Occipital lobe (tissue), 2 donors: ENCODE results near the gene EPG5. TPM values are rescaled to one million over a fixed set of nuclear protein-coding genes. Genes with fewer than 3 reads are reported as not detected.
"Not testable (repeated sequence)": the region's sequence is repeated elsewhere in the genome, so short reads cannot be mapped to it uniquely, and the experiment has no call there.

ENCODE experiments used
- DNase-seq: peaks from one replicate; lab custom pipeline; 2025; lab: John Stamatoyannopoulos, UW
- total RNA-seq: library from RNA; depleted of rRNA; stranded (reverse); fragments of >200 nt; gene quantifications from one replicate; pipeline ENCODE4 v1.2.3, GENCODE V29; 2014

EPG5 gene
- total RNA-seq, 1 donor from 2014 or later, result 35.2 TPM

DNA sequence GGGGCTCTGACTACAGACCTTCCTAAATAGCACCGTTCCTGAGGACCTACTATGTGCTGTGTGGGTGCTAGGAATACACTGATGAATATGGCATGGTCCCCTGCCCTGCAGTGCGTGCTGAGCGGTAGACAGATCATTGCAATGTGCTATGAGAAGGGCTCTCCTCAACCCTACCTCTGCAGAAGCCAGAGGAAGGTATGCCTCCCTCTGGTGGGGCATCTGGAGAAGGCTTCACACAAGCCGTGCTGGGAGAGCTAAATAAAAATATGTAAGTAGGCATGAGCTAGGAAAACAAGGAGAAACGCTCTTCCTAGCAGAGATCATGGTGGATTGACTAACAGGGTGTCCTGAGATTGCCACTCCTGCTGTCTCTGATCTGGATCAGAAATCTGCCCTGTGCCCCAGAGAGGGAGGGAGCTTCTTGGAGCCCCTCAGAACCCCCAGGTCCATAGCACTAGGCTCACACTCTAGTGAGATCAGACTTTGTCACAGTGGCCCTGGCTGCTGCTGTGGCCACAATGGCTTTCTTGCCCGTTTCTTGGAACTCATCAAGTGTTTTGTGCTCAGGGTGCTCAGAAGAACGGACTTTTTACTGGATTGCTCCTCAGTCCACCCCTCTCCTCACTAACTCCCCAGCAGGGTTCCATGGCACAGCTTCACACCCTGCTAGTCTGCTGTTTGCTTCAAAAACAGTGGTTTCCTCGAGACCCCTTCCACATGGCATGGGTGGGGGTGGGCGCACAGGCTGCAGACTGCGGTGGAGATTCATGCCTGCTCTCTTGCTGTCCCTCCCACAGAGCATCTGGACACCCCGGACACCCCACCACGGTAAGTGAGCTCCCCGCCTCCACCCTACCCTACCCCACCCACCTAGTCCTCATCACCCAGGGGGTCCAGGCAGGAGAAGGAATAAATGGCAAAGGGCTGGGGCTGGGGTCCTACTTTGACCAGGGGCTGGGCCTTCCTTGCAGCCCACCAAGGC is 127.4 kb downstream of the EPG5 start:
- no peak for DNase-seq

- DNase-seq, result no peak
These were observed 128.6 kb downstream of the EPG5 start for GRCh38 chr18:45838302-45839070.

- DNase-seq, result no peak
These were observed 129.7 kb downstream of the EPG5 start for GRCh38 chr18:45837283-45838070.

DNA sequence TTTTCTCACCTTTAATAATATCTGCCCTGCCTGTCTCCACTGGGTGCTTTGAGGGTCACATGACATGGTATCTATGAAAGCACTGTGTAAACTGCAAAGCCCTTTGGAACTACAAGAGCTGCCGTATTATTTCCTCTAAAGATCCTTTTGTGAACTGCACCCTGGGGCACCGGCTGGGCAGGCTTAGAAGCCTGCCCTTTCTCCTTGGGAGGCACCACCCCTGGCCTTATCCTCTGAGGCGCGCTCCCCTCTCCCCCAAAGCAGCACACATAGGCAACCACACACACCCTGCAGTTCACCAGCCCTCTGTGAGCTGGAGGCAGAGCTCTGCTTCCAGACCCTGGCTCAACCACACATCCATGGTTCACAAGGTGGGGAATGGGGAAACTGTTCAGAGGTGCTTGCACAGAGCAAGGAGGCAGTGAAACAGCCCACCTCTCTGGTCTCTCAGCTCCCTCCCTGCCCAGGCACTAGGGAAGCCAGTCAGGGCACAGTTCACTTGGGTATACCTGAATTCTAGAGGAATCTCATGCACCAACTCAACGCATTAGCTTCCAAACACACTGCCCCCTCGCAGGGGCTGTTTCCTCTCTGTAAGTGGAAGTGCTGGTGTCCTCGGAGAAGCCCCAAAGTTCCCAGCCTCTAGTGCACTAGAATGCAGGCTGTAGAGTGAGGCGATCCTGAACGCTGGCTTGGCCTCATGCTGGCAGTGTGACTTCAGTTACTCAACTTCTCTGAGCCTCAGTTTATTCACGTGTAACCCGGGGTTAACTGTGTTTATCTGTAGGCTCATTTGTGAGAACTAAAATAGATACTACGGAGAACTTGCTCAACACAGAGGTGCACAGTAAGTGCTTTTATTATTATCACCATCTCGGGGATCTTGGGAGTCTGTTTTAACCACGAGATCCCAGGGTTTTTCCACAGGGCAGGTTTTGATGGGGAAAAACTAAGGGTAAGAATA is 130.6 kb downstream of the EPG5 start:
- DNase-seq, result no peak

DNA sequence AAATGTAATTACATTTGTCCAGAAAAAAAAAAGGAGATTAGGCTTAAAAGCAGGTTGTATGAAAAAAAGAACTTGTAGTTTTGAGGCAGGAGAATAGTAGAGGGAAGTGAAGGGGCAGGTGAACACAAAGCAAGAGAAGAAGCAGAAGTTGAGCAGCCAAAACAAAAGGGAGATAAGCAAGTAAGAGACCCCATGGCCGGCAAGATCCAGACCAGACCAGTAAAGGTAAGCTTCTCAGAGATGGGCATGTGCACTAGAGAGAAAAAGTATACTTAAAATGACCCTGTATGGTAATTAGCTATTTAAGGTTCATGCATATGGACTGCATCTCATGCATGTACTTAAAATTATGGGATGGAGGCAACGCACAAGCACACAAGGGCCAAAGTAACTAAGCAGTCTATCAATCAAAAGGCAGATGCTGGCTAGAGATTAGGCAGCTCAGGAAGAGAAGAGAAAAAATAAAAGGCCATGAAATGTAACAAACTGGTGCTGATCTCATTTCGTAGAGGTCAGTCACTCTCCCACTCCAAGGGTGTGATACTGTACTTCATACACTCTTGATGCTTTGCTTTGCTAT is 132.0 kb downstream of the EPG5 start:
- no peak for DNase-seq

GRCh38 chr18:45834306-45834705 is 132.8 kb downstream of the EPG5 start:
- DNase-seq, result no peak

GRCh38 chr18:45833846-45834245 is 133.3 kb downstream of the EPG5 start:
- no peak for DNase-seq

- DNase-seq, result no peak
These were observed 136.2 kb downstream of the EPG5 start for GRCh38 chr18:45830917-45831316.

GRCh38 chr18:45829855-45830254 is 137.3 kb downstream of the EPG5 start:
- no peak for DNase-seq

GRCh38 chr18:45828917-45829811 is 138.0 kb downstream of the EPG5 start:
- DNase-seq, result no peak

DNA sequence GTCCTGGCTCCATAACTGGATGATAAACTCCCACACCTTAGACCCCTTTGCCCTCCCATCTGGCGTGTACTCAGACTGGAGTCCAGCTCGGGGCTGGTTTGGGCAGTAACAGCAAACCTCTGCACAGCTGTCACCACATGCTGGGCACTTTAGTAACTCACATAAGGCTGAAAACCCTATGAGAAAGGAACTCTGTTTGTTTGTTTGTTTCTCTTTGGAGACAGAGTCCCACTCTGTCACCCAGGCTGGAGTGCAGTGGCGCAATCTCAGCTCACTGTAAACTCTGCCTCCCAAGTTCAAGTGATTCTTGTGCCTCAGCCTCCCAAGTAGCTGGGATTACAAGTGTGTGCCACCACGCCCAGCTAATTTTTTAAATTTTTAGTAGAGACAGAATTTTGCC is 140.4 kb downstream of the EPG5 start:
- DNase-seq, result not testable (repeated sequence)

- no peak for DNase-seq
These were observed 141.0 kb downstream of the EPG5 start for GRCh38 chr18:45826084-45826483.

DNA sequence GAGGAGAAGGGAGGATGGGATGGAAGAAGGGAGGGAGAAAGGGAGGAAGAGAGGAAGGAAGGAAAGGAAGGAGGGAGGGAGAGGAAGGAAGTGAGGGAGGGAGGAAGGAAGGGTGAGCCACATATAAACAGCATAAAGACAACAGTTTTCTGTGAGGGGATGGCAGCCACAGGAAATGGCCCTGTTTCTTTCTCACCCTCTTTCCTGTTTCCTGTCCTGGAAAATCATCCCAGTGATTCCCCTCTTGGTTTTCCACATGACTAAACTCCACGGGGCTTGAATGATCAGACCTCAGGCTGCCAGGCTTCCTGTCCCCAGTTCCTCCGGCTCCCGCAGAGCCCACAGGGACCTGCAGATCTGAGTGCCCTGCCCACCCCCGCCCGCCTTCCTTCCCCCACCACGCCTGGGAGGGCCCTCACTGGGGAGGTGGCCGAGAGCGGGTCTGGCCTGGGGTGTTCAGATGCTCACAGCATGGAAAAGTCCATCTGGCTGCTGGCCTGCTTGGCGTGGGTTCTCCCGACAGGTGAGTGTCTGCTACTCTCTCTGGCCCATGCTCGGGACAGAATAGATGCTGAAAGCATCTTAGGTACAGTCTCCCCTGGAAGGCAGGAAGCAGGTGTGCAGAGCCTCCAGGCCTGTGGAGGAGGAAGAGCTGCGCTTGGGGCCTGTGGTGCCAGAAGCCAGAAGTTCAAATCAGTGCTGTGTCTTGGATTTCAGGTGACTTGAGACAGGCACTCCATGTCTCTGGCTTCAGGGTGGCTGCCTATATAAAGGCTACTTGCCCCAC is 141.7 kb downstream of the EPG5 start, which contains the start of gene SIGLEC15:
SIGLEC15 (plus strand) TSS at position 418 of the 787 bp plus-strand sequence; CDS start at position 472, 54 bp downstream.
- no peak for DNase-seq

GRCh38 chr18:45821711-45822110 is 145.4 kb downstream of the EPG5 start:
- no peak for DNase-seq

DNA sequence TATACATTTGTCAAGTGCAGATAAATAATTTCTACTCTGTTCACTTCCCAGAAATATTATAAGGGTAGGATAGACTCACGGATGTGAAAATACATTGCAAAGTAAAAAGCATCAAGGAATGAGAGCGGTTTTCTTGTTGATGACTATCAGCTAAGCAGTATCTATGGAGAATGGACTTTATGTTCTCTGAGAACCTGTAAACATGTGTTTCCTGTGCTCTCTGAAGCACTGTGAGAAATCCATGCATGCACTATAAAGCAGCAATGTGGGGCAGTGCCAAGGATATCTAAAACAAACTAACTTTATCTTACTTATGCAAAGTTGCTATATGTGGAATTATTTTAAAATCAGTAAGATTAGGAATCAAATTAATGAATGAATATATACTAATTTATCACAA is 146.1 kb downstream of the EPG5 start:
- no peak for DNase-seq

DNA sequence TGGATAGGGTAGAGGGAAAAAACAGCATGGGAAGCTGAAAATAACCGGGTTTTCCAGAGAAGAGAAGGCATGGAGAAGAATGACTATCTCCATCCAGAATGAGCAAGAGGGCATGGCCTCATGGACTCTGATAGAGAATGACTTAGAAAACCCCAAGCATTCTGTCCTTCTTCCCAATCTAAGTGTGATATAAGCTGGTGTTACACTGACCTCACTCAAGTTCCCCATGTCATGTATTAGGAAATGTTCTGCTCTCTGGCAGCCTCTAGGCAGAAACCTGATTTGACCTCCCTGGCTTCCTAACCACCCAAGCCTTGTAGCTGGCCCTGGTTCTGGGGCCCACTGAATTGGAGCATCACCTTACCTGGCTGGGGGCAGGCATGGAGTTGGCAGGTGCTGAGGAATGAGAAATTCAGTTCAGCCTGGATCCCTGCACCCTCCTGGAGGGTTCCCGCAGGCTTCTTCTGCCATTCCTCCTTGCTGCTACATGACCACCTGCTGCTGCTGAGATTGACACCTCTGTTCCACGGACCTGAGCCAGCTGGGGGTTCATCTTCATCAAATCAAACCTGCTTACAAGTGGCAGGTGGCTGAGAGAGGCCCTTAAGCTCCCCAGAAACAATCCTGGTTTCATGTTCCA is 146.9 kb downstream of the EPG5 start:
- no peak for DNase-seq

DNA sequence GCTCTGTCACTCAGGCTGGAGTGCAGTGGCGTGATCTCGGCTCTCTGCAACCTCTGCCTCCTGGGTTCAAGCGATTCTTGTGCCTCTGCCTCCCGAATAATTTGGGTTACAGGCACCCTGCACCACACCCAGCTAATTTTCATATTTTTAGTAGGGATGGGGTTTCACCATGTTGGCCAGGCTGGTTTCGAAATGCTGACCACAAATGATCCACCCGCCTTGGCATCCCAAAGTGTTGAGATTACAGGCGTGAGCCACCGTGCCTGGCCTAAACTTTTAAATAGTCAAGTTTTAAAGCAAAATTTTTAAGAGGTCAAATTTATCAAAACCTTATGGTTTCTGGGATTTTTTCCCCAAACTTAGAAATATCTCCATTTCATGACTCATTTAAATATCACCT is 148.4 kb downstream of the EPG5 start:
- DNase-seq, result not testable (repeated sequence)

DNA sequence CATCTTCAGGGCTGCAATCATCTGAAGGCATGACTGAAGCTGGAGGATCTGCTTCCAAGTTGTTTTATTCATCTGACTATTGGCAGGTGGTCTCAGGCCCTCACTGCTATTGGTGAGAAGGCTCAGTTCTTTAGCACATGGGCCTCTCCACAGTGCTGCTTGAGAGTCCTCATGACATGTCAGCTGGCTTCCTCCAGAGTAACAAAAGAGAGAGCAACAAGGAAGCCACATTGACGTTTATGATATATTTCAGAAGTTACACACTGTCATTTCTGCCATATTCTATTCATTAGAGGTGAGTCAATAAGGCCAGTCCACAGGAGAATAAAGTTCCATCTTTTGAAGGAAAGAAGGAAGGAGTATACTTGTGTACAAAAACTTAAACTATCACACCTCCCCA is 149.6 kb downstream of the EPG5 start:
- DNase-seq, result no peak
